Measurements from ENCODE around the gene NRP1. TPM values are rescaled to one million over a fixed set of nuclear protein-coding genes. Genes with fewer than 3 reads are reported as not detected.

Gene NRP1
- polyA plus RNA-seq, 3 donors = 1.1 to 1.7 (median 1.3) TPM

- Mint-ChIP-seq H3K27me3 (ENCODE audit: low read depth in 3 of 3) (peaks cover 0 to 3% (median 3%) of the 10 kb centered on the region in 3 donors), H3K36me3 (no peaks in the 10 kb centered on the region), H3K27ac (no peak overlapping the region), H3K4me3 (no peak overlapping the region), H3K9me3 (peaks cover 0 to 12% (median 0%) of the 10 kb centered on the region in 7 donors), H3K4me1 (no peaks in the 10 kb centered on the region)
- Histone ChIP-seq H3K4me2 (replicated peaks; ENCODE audit: extremely low read depth, low read length, poor library complexity, severe bottlenecking) (no peak overlapping the region), H3K27ac (ENCODE audit: low read depth in 1 of 2, low read length in 2 of 2) (no peak overlapping the region), H3K79me2 (ENCODE audit: insufficient read depth, low read length) (no peaks in the 10 kb centered on the region), H4K20me1 (ENCODE audit: insufficient read depth, low read length) (no peaks in the 10 kb centered on the region), H3K36me3 (replicated peaks in 1 of 2; ENCODE audit: control insufficient read depth in 1 of 2, insufficient read depth in 2 of 2, low read length in 2 of 2) (no peaks in the 10 kb centered on the region), H3K4me3 (replicated peaks in 1 of 3; ENCODE audit: low read depth in 2 of 3, low read length in 3 of 3) (no peak overlapping the region), H3K9ac (ENCODE audit: insufficient read depth, low read length, poor library complexity, severe bottlenecking) (no peak overlapping the region), H3K27me3 (ENCODE audit: control insufficient read depth in 2 of 2, insufficient read depth in 2 of 2, low read length in 2 of 2) (no peaks in the 10 kb centered on the region), H2AFZ (ENCODE audit: insufficient read depth, low read depth, low read length, poor library complexity, severe bottlenecking) (no peak overlapping the region), H3K4me1 (ENCODE audit: control insufficient read depth in 1 of 2, insufficient read depth in 2 of 2, low read length in 2 of 2) (no peaks in the 10 kb centered on the region), H3K9me3 (replicated peaks in 1 of 2; ENCODE audit: control insufficient read depth in 1 of 2, insufficient read depth in 1 of 2, low read length in 2 of 2) (no peaks in the 10 kb centered on the region)
- no peak for TF ChIP-seq CTCF (IDR thresholded peaks at IDR 0.05)
- no CpG with 5 or more reads among the region's 2 CpGs for WGBS (ENCODE audit: insufficient coverage)
- intact Hi-C loops (cut with micrococcal nuclease) = no loop called here
- DNase-seq = no peak
These were observed 184.3 kb downstream of the NRP1 start for GRCh38 chr10:33150146-33150545.

GRCh38 chr10:33147013-33147310 lies 187.5 kb downstream of the NRP1 start:
- no CpG with 5 or more reads among the region's 3 CpGs for WGBS (ENCODE audit: insufficient coverage)
- Mint-ChIP-seq H3K36me3 (no peaks in the 10 kb centered on the region), H3K9me3 (peaks cover 0 to 12% (median 1%) of the 10 kb centered on the region in 7 donors), H3K27me3 (ENCODE audit: low read depth in 3 of 3) (peaks cover 2% of the 10 kb centered on the region in 3 donors), H3K4me3 (no peak overlapping the region), H3K27ac (no peak overlapping the region), H3K4me1 (no peaks in the 10 kb centered on the region)
- Histone ChIP-seq H3K36me3 (replicated peaks in 1 of 2; ENCODE audit: control insufficient read depth in 1 of 2, insufficient read depth in 2 of 2, low read length in 2 of 2) (no peaks in the 10 kb centered on the region), H4K20me1 (ENCODE audit: insufficient read depth, low read length) (no peaks in the 10 kb centered on the region), H3K27ac (ENCODE audit: low read depth in 1 of 2, low read length in 2 of 2) (no peak overlapping the region), H3K9ac (ENCODE audit: insufficient read depth, low read length, poor library complexity, severe bottlenecking) (no peak overlapping the region), H3K9me3 (replicated peaks in 1 of 2; ENCODE audit: control insufficient read depth in 1 of 2, insufficient read depth in 1 of 2, low read length in 2 of 2) (no peaks in the 10 kb centered on the region), H3K4me1 (ENCODE audit: control insufficient read depth in 1 of 2, insufficient read depth in 2 of 2, low read length in 2 of 2) (no peaks in the 10 kb centered on the region), H3K27me3 (ENCODE audit: control insufficient read depth in 2 of 2, insufficient read depth in 2 of 2, low read length in 2 of 2) (no peaks in the 10 kb centered on the region), H3K4me3 (replicated peaks in 1 of 3; ENCODE audit: low read depth in 2 of 3, low read length in 3 of 3) (no peak overlapping the region), H3K4me2 (replicated peaks; ENCODE audit: extremely low read depth, low read length, poor library complexity, severe bottlenecking) (no peak overlapping the region), H2AFZ (ENCODE audit: insufficient read depth, low read depth, low read length, poor library complexity, severe bottlenecking) (no peak overlapping the region), H3K79me2 (ENCODE audit: insufficient read depth, low read length) (no peaks in the 10 kb centered on the region)
- no peak for TF ChIP-seq CTCF (IDR thresholded peaks at IDR 0.05)
- no peak for DNase-seq
- intact Hi-C loops (cut with micrococcal nuclease) = no loop called here
